Astrocyte of the spinal cord (primary cell): ENCODE results near the gene GPANK1.

ENCODE experiments used
- DNase-seq: peaks from one replicate; pipeline ENCODE4 v3.0.0; 2011; ENCODE audit warnings: low read depth, low spot score
- H3K4me3 ChIP-seq: 2 replicates; pipeline ENCODE4 v1.5.1; 2011; ENCODE audit warnings: low read depth, mild to moderate bottlenecking, low read length, moderate library complexity
- in situ Hi-C: cut with HindIII; loops from 2 replicates; pipeline ENCODE4 v1.10.0; 2017; ENCODE audit warnings: low sequenced_read_pairs
- TF ChIP-seq, protein P1 (sequence below): IDR thresholded peaks from 2 replicates; pipeline ENCODE4 v1.5.1; 2012; ENCODE audit warnings: low read depth, mild to moderate bottlenecking, low read length, inconsistent platforms

GPANK1 gene

DNA sequence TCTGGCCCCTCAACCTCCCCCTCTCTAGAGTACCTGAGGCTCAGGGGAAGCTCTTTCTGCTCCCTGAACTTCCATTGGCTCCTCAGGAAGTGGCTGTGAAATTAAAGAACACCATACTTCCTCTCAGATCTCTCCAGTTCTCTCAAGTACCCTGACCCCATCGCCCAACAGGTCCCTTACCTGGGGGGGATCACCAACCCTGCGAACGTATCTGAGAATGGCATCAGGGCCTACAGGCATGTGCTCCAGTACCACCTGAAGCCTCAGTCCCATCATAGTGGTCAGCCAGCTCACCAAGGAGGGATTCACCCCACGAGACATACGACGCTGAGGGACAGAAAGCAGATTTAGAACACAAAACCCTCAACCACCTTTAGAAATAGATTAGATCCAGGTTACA, 24.2 kb downstream of the GPANK1 start:
- in situ Hi-C loops: no loop called here
- no peak for DNase-seq
- no peak overlapping the region for H3K4me3 ChIP-seq
- TF ChIP-seq, protein P1, sequence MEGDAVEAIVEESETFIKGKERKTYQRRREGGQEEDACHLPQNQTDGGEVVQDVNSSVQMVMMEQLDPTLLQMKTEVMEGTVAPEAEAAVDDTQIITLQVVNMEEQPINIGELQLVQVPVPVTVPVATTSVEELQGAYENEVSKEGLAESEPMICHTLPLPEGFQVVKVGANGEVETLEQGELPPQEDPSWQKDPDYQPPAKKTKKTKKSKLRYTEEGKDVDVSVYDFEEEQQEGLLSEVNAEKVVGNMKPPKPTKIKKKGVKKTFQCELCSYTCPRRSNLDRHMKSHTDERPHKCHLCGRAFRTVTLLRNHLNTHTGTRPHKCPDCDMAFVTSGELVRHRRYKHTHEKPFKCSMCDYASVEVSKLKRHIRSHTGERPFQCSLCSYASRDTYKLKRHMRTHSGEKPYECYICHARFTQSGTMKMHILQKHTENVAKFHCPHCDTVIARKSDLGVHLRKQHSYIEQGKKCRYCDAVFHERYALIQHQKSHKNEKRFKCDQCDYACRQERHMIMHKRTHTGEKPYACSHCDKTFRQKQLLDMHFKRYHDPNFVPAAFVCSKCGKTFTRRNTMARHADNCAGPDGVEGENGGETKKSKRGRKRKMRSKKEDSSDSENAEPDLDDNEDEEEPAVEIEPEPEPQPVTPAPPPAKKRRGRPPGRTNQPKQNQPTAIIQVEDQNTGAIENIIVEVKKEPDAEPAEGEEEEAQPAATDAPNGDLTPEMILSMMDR: no peak

DNA sequence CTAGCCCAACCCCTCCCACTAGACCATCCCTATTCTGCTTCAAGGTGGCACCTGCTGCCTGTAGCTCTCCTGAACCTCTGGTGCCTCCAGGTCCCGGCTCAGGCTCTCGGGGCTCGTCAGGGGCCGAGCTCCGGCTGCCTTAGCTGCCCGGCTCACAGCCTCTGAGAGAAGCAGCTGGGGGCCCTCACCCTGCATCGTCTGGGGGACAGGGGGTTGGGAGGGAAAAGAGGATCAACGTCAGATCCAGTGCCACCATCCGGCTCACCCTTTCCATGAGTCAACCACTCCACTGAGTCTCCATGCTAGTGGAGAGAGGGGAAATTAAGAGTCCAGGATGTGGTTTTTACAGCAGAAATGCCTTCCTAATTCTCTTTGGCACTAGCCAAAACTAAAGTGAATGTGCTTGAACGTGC, 25.3 kb downstream of the GPANK1 start:
- in situ Hi-C loops: no loop called here
- DNase-seq: peak; percentile 64
- H3K4me3 ChIP-seq: no peak overlapping the region
- TF ChIP-seq, protein P1: no peak

DNA sequence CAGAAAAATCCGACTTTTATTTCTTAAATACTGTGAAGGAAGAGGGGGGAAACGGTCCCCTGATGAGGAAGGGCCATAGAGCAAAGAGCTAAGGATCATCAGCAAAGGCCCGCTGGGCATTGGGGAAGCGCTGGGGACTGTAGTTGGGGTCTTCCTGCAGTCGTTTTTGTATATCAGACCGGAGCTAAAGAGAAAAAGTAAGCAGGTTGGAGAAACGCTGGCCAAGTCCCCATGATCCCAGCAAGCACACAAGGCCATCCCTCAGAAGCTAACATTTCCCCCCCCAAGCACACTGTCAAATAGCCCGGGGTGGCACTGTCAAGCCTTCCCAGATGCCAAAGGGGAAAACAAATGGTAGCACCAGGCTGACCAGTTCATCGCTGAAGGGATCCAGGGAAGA, 25.8 kb downstream of the GPANK1 start:
- DNase-seq: no peak
- H3K4me3 ChIP-seq: no peak overlapping the region
- TF ChIP-seq, protein P1: no peak
- in situ Hi-C loops: no loop called here

DNA sequence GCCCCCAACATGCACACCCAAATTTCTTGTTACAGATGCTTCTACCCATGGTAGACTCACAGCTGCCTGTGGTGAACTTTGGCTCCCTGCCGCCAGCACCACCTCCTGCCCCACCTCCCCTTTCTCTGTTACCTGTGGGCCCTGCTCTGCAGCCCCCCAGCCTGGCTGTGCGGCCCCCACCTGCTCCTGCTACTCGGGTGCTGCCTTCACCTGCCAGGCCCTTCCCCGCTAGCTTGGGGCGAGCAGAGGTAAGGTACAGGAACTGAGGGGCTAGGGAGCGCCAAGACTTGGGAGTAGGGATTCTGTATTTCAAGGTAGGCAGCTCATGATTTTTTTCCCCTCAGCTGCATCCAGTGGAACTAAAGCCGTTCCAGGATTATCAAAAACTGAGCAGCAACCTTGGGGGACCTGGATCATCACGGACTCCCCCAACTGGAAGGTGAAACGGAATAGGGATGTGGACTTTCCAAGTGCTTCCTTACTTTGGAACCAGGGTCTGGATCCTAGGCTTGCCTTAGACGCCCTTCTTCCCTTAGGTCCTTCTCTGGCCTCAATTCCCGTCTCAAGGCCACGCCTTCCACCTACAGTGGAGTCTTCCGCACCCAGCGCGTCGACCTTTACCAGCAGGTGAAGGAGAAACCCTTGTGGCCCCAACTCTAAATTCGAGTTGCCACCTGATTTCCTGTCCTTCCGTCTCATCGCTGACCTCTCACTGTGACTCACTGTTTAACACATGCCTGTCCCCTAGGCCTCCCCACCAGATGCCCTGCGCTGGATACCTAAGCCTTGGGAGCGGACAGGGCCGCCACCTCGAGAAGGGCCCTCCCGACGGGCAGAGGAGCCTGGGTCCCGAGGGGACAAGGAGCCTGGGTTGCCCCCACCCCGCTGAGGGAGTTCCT, 27.9 kb downstream of the GPANK1 start:
- in situ Hi-C loops: no loop called here
- TF ChIP-seq, protein P1: no peak
- no peak overlapping the region for H3K4me3 ChIP-seq
- no peak for DNase-seq

DNA sequence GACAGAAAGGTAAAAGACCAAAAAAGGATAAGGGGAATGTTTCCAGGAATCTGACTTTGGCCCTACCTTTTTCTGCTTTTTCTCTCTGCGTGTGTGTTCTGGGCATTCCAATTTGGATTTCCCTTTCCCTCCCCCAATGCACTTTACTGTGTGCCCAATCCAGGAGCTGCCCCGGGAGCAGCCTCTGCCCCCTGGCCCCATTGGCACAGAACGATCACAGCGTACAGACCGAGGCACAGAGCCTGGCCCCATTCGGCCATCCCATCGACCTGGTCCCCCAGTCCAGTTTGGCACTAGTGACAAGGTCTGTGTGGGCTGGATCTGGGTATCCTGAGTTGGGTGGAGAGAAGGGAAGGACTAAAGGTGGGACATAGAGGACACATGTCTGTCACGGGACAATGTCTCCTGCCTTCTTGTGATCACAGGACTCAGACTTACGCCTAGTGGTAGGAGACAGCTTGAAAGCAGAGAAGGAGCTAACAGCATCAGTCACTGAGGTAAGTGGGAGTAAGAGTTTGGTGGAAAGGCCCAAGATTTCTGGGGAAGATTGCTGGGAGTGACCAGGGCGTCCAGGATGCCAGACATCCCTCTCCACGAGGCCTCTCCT, 29.7 kb downstream of the GPANK1 start:
- in situ Hi-C loops: no loop called here
- no peak for DNase-seq
- H3K4me3 ChIP-seq: no peak overlapping the region
- TF ChIP-seq, protein P1: no peak

DNA sequence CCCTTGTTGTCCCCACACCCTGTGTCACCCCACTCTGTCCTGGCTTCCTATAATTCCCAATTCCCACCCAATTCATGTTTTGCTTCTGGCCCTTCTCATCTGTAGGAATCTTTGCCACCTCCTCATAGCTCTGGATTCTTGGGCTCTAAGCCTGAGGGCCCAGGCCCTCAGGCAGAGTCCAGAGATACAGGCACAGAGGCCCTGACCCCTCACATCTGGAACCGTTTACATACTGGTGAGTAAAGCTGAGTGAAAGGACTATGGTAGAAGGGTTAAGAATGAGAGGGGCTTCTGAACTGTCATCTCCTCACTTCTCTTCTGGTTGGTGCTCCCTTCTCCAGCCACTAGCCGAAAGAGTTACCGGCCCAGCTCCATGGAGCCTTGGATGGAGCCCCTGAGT, 30.7 kb downstream of the GPANK1 start:
- H3K4me3 ChIP-seq: no peak overlapping the region
- in situ Hi-C loops: no loop called here
- no peak for DNase-seq
- TF ChIP-seq, protein P1: no peak
